GM12801 (cell line): Measurements from ENCODE around the gene GADD45G.

Experiments
- CTCF ChIP-seq: IDR thresholded peaks from one replicate; pipeline ENCODE4 v1.5.1; 2011; ENCODE audit warnings: control low read depth; ENCODE audit not compliant: insufficient read length; ENCODE audit errors: extremely low read depth

GADD45G gene

GRCh38 chr9:89604729-89605464 is at the start of gene GADD45G:
Gene GADD45G (plus strand): TSS chr9:89605012. CDS start chr9:89605122, 110 bp downstream.
- no peak for TF ChIP-seq CTCF

- no peak for TF ChIP-seq CTCF
These were observed 49.8 kb upstream of the GADD45G start for GRCh38 chr9:89555036-89555415.

GRCh38 chr9:89555451-89556375 is 49.1 kb upstream of the GADD45G start:
- no peak for TF ChIP-seq CTCF

GRCh38 chr9:89558196-89558899 is 46.5 kb upstream of the GADD45G start:
- TF ChIP-seq CTCF, result no peak

- TF ChIP-seq CTCF, result no peak
These were observed 45.9 kb upstream of the GADD45G start for GRCh38 chr9:89558948-89559347.

GRCh38 chr9:89562186-89562814 is 42.5 kb upstream of the GADD45G start:
- TF ChIP-seq CTCF, result no peak
